GM21447 (cell line): ENCODE measurements around the gene MORN4.
"Not testable (repeated sequence)": the region's sequence is repeated elsewhere in the genome, so short reads cannot be mapped to it uniquely, and the experiment has no call there.

ENCODE experiments used
- ATAC-seq: cut with Tn5 transposase; IDR thresholded peaks from one replicate; pipeline ENCODE4 v1.9.1; 2021; ENCODE audit not compliant: unreplicated experiment

Gene MORN4

GRCh38 chr10:97642471-97643159 lies 9.3 kb upstream of the MORN4 start:
- ATAC-seq, result not testable (repeated sequence)

GRCh38 chr10:97640868-97641811 lies 7.8 kb upstream of the MORN4 start:
- peak; percentile 9 for ATAC-seq

GRCh38 chr10:97640174-97640867 lies 7.0 kb upstream of the MORN4 start, which contains the start of gene PI4K2A:
Gene PI4K2A, plus strand, starts transcription at chr10:97640671. Its CDS starts 72 bp downstream, at chr10:97640743.
- ATAC-seq, result peak; percentile 97

- not testable (repeated sequence) for ATAC-seq
Observed at GRCh38 chr10:97639090-97639489, 5.8 kb upstream of the MORN4 start.

GRCh38 chr10:97635577-97635976 lies 2.3 kb upstream of the MORN4 start:
- no peak for ATAC-seq

DNA sequence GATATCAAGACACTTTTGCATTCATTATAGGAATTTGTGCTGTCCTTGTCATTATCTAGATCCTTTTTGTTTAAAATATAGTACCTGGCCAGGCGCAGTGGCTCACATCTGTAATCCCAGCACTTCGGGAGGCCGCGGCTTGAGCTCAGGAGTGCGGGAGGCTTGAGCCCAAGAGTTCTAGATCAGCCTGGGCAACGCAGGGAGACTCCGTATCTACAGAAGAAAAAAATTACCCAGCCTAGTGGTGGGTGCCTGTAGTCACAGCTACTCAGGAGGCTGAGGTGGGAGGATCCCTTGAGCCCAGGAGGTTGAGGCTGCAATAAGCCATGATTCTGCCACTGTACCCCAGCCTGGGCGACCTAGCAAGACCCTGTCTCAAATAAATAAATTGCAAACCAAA lies 621 bp upstream of the MORN4 start:
- ATAC-seq, result no peak

DNA sequence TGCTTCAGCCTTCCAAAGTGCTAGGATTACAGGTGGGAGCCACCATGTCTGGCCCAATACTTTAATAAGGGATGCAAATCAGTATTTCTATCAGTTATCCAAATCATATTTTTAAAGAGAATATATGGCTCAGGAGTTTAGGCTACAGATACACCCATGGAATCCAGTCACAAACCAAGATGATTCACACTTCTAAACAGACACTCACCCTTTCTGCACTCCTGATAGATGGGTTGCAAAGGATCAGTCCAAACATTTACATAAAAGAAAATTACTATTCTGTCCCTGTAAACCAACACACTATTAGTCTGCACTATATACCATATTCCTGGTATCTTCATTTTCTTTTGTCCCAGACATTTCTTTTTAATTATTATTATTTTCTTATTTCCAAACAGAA lies 2.2 kb downstream of the MORN4 start:
- ATAC-seq, result no peak

DNA sequence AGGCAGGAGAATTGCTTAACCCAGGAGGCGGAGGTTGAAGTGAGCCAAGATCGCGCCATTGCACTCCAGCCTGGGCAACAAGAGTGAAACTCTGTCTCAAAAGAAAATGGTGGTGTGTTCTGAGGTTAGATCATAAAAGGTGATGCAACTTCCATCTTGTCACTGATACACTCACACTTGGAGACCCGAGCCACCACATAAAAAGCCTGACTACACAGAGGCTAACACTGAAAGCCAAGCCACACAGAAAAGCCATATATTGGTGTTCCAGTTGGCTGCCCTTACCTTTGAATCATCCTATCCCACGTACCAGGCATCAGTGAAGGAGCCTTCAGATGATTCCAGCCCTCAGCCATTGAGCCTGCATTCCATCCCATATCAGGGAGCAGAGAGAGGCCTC lies 4.0 kb downstream of the MORN4 start:
- ATAC-seq, result no peak

GRCh38 chr10:97628228-97628627 lies 5.1 kb downstream of the MORN4 start:
- no peak for ATAC-seq

DNA sequence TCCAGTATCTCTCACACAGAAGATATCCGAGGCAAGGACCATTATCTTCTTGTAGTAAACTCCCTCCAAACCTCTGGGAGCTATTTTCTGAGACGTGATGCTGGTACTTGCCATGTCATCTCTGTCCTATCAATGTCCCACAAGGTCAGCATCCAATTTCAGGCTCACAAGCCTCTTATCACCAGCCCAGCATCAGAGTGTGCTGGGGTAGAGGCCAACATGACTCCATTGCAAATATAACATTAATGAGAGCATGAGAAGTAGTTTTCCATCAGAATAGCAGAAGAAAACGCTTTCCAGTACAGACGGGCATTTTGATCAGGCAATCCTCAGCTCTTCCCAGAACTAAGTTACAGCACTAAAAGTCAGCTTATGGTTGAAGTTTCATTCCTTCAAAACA lies 5.6 kb downstream of the MORN4 start:
- ATAC-seq, result no peak

GRCh38 chr10:97623277-97623676 lies 10.0 kb downstream of the MORN4 start:
- ATAC-seq, result no peak

DNA sequence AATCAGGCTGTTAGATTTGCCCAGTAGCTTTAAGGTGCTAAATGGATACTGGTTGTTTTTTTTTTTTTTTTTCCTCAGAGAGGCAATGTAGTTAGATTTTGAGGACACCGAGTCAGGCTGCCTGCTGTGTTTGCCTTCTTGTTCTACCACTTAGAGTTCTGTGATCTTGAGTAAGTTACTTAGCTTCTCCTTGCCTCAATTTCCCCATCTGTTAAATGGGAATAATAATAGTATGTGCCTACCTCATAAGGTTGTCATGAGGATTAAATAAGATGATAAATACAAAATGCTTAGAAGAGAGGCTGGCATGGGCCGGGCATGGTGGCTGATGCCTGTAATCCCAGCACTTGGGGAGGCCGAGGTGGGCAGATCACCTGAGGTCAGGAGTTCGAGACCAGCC lies 14.6 kb downstream of the MORN4 start:
- no peak for ATAC-seq

DNA sequence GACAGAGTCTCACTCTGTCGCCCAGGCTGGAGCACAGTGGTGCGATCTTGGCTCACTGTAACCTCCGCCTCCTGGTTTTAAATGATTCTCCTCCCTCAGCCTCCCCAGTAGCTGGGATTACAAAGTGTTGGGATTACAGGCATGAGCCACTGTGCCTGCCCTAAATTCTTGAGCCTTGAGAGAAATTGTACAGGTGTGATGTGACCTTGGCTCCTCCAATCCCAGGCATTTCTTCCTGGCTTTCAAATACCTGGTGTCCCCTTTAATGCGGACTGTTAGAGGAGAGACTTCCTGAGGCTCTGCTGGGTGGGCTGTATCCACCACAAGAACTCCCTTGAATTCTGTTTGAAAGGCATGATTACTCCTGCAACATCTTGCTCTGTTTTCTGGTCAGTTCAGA lies 15.0 kb downstream of the MORN4 start:
- ATAC-seq, result no peak

DNA sequence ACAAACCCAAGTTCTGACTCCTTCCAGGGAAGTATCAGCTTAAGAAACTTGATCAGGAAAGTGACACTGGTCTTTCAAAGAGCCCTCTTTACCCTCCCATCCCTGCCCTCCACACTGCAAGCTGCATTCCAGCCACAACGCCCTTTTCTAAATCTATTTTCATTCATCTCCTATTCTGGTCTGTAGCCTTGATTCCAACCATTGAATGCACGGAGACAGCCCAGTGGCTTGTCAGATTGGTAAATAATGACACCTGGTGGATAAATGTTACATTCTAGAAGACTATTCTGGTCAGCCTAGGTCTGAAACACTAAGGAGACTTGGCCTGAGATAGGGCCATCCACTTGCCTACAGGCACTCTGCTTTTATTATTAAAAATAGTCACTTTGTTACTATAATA lies 20.9 kb downstream of the MORN4 start:
- ATAC-seq, result no peak

- no peak for ATAC-seq
Observed at GRCh38 chr10:97611473-97611872, 21.8 kb downstream of the MORN4 start.

DNA sequence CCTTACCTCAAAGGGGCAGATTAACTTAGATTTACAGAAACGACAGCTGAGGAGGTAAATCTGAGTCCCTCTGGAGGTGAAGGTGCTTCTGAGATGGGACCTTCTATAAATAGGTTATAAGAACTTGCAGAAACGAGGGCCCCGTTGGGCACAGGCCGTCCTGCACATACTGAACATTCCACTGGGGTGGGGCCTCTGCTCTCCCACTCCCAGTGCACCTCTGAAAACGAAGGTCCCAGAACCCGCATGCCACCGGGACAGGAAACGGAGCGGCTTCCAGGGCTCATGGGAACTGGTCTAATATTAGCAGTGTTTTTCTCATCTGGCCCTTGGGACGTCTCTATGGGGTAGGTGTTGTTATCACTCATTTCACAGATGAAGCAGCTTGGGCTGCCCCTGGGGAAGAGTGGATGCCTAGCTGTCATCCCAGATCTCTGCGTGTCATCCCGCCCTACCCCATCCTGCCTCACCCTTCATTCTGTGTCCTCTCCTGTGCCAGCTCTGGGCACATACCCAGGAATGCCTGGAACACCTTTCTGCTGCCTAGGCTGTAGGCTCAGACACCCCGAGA lies 24.2 kb downstream of the MORN4 start:
- no peak for ATAC-seq

- ATAC-seq, result no peak
Observed at GRCh38 chr10:97607095-97607636, 26.1 kb downstream of the MORN4 start.

DNA sequence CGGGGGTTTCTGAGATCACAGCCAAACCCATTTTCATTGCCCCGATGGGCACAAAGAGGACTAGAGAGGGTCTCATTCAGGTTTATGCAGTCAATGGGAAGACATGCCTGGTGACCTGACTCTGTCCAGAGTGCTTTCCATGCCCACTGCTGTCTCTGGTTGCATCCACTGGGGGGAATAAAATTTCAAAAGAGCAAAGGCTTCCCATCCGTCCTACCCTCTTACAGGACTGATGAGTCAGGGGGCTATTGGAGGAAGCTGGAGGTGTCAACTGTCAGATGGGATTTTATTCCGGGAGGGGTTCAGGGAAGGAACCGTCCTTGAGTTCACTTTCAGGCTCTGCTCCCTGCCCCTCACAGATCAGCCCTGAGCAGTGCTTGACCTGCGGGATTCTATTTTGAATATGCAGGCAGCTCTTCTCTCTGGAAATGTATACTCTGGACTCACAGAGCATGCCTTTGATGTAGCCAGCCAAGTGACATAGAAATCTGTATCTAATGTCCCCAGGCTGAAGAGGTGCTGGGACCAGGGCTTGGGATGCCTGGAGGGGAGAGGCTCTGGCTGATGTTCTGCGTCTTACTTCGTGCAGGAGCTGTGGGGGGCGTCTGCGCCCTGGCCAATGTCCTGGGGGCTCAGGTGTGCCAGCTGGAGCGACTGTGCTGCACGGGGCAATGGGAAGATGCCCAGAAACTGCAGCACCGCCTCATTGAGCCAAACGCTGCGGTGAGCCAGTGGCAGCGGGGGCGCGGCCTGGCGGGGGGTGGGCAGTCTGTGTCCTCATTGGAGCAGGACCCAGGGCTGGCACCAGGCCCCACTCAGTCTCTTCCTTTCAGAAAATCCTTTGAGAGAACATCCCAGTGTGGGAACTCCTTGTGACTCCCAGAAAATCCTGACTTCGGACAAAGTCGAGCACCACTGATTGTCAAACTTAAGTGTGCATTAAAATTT lies 31.8 kb downstream of the MORN4 start:
- no peak for ATAC-seq

GRCh38 chr10:97600616-97601015 lies 32.7 kb downstream of the MORN4 start:
- no peak for ATAC-seq

DNA sequence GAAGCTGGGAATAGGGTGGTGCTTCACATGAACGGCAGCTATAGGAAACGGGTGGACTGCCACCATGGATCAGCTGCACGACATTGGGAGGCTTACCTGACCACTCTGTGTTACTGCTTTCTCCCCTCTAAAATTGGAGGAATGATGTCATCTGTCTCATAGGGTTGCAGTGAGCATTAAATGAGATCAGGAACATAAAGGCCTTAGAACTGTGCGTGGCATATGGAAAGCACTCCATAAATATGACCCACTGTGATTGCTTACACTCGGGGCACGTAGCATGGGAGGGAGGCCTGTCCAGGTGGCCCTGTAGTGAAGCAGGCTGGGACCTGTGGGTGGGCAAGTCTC lies 34.1 kb downstream of the MORN4 start:
- no peak for ATAC-seq
